ENCODE data around the gene ADAMTS14. TPM values are rescaled to one million over a fixed set of nuclear protein-coding genes. Genes with fewer than 3 reads are reported as not detected.

The ADAMTS14 gene
- total RNA-seq, 2 experiments from 2014 or later = not detected

- H3K9me3 ChIP-seq (ENCODE audit: control insufficient read depth in 1 of 2, insufficient read depth in 1 of 2, low read length in 2 of 2) = no peaks in the 10 kb centered on the region
- H3K4me3 ChIP-seq (ENCODE audit: low read length) = no peak overlapping the region
- Mint-ChIP-seq H3K27ac (no peak overlapping the region), H3K27me3 (no peaks in the 10 kb centered on the region), H3K9me3 (no peaks in the 10 kb centered on the region), H3K36me3 (ENCODE audit: low read depth) (no peaks in the 10 kb centered on the region), H3K4me1 (ENCODE audit: low read depth) (no peaks in the 10 kb centered on the region), H3K4me3 (no peak overlapping the region)
- H3K36me3 ChIP-seq (ENCODE audit: insufficient read depth, low read length) = no peaks in the 10 kb centered on the region
- DNase-seq = no peak
- no peaks in the 10 kb centered on the region for H3K27me3 ChIP-seq (ENCODE audit: control insufficient read depth in 1 of 2, insufficient read depth in 2 of 2, low read length in 2 of 2)
- no peaks in the 10 kb centered on the region for H3K4me1 ChIP-seq (ENCODE audit: insufficient read depth, low read length)
- TF ChIP-seq CTCF (IDR thresholded peaks at IDR 0.05) = no peak
- CTCF ChIA-PET = no interaction called here
- POLR2A ChIA-PET = no interaction called here
- intact Hi-C loops (cut with DNase I, micrococcal nuclease) = no loop called here
- no peak for ATAC-seq (ENCODE audit: poor library complexity)
- no peak overlapping the region for H3K27ac ChIP-seq (ENCODE audit: low read depth in 1 of 2, low read length in 2 of 2)
These were observed 25.9 kb downstream of the ADAMTS14 start for GRCh38 chr10:70698211-70698610.

- Mint-ChIP-seq H3K27me3 (no peaks in the 10 kb centered on the region), H3K9me3 (no peaks in the 10 kb centered on the region), H3K27ac (no peak overlapping the region), H3K36me3 (ENCODE audit: low read depth) (no peaks in the 10 kb centered on the region), H3K4me3 (no peak overlapping the region), H3K4me1 (ENCODE audit: low read depth) (no peaks in the 10 kb centered on the region)
- ATAC-seq (ENCODE audit: poor library complexity) (no peak), DNase-seq (no peak)
- no peak overlapping the region for H3K4me3 ChIP-seq (ENCODE audit: low read length)
- ChIA-PET POLR2A (no interaction called here), CTCF (no interaction called here)
- no peaks in the 10 kb centered on the region for H3K36me3 ChIP-seq (ENCODE audit: insufficient read depth, low read length)
- TF ChIP-seq CTCF (IDR thresholded peaks at IDR 0.05) = no peak
- H3K4me1 ChIP-seq (ENCODE audit: insufficient read depth, low read length) = no peaks in the 10 kb centered on the region
- H3K27ac ChIP-seq (ENCODE audit: low read depth in 1 of 2, low read length in 2 of 2) = no peak overlapping the region
- intact Hi-C loops (cut with DNase I, micrococcal nuclease) = no loop called here
- H3K27me3 ChIP-seq (ENCODE audit: control insufficient read depth in 1 of 2, insufficient read depth in 2 of 2, low read length in 2 of 2) = no peaks in the 10 kb centered on the region
- no peaks in the 10 kb centered on the region for H3K9me3 ChIP-seq (ENCODE audit: control insufficient read depth in 1 of 2, insufficient read depth in 1 of 2, low read length in 2 of 2)
These were observed 26.9 kb downstream of the ADAMTS14 start for GRCh38 chr10:70699063-70699658.

GRCh38 chr10:70699659-70700174 lies 27.4 kb downstream of the ADAMTS14 start:
- TF ChIP-seq CTCF (IDR thresholded peaks at IDR 0.05) = no peak
- ATAC-seq (ENCODE audit: poor library complexity) (no peak), DNase-seq (no peak)
- CTCF ChIA-PET = no interaction called here
- Mint-ChIP-seq H3K27ac (no peak overlapping the region), H3K27me3 (no peaks in the 10 kb centered on the region), H3K4me1 (ENCODE audit: low read depth) (no peaks in the 10 kb centered on the region), H3K9me3 (no peaks in the 10 kb centered on the region), H3K4me3 (no peak overlapping the region), H3K36me3 (ENCODE audit: low read depth) (no peaks in the 10 kb centered on the region)
- H3K4me3 ChIP-seq (ENCODE audit: low read length) = no peak overlapping the region
- H3K27ac ChIP-seq (ENCODE audit: low read depth in 1 of 2, low read length in 2 of 2) = no peak overlapping the region
- no peaks in the 10 kb centered on the region for H3K4me1 ChIP-seq (ENCODE audit: insufficient read depth, low read length)
- H3K27me3 ChIP-seq (ENCODE audit: control insufficient read depth in 1 of 2, insufficient read depth in 2 of 2, low read length in 2 of 2) = no peaks in the 10 kb centered on the region
- POLR2A ChIA-PET = no interaction called here
- intact Hi-C loops (cut with DNase I, micrococcal nuclease) = no loop called here
- H3K9me3 ChIP-seq (ENCODE audit: control insufficient read depth in 1 of 2, insufficient read depth in 1 of 2, low read length in 2 of 2) = no peaks in the 10 kb centered on the region
- no peaks in the 10 kb centered on the region for H3K36me3 ChIP-seq (ENCODE audit: insufficient read depth, low read length)
